Testis (tissue), 2 donors: ENCODE data around the gene SDHAF2.

Experiments used
- CTCF ChIP-seq, 3 experiments: fragments of 450-650 bp in 2 of 3; fragments of 200-600 bp in 1 of 3; sonication (generic) in 1 of 3; IDR thresholded peaks; one replicate each; pipeline ENCODE4 v1.5.1; 2016 to 2019; ENCODE audit warnings: antibody characterized with exemption in 3 of 3, mild to moderate bottlenecking in 2 of 3, moderate library complexity in 1 of 3
- POLR2A ChIP-seq: fragments of 450-650 bp; IDR thresholded peaks from one replicate; pipeline ENCODE4 v1.6.1; 2017; ENCODE audit warnings: antibody characterized with exemption, mild to moderate bottlenecking, moderate library complexity

GRCh38 chr11:61474013-61474643 lies 44.2 kb downstream of the SDHAF2 start:
- no peak for TF ChIP-seq CTCF (IDR thresholded peaks at IDR 0.05)
- no peak for TF ChIP-seq POLR2A
